WI38 (cell line): ENCODE data around the gene IL15RA.

ENCODE experiments used
- H3K4me3 ChIP-seq: 2 replicates; pipeline ENCODE4 v1.5.1; 2011; ENCODE audit warnings: low read depth, mild to moderate bottlenecking, control low read depth, low read length
- CTCF ChIP-seq: IDR thresholded peaks from 2 replicates; pipeline ENCODE4 v1.5.1; 2012; ENCODE audit warnings: low read depth, mild to moderate bottlenecking, control low read depth, low read length

The IL15RA gene

GRCh38 chr10:6011558-6011957, 34.2 kb upstream of the IL15RA start:
- no peak overlapping the region for H3K4me3 ChIP-seq
- TF ChIP-seq CTCF, result no peak

- no peak for TF ChIP-seq CTCF
- H3K4me3 ChIP-seq, result no peak overlapping the region
Measured at GRCh38 chr10:6010569-6010968, 33.2 kb upstream of the IL15RA start.

- no peak for TF ChIP-seq CTCF
- H3K4me3 ChIP-seq, result no peak overlapping the region
Measured at GRCh38 chr10:6009961-6010360, 32.6 kb upstream of the IL15RA start.

- H3K4me3 ChIP-seq, result peak overlapping the region; percentile 47
- no peak for TF ChIP-seq CTCF
Measured at GRCh38 chr10:6009150-6009549, 31.8 kb upstream of the IL15RA start.

- TF ChIP-seq CTCF, result no peak
- H3K4me3 ChIP-seq, result peak overlapping the region; percentile 47
Measured at GRCh38 chr10:6008497-6009142, 31.3 kb upstream of the IL15RA start.

- no peak overlapping the region for H3K4me3 ChIP-seq
- TF ChIP-seq CTCF, result no peak
Measured at GRCh38 chr10:6006991-6007390, 29.6 kb upstream of the IL15RA start.

- no peak overlapping the region for H3K4me3 ChIP-seq
- TF ChIP-seq CTCF, result no peak
Measured at GRCh38 chr10:6006546-6006945, 29.2 kb upstream of the IL15RA start.
